Kidney epithelial cell (primary cell): ENCODE results near the gene YPEL2. TPM values are rescaled to one million over a fixed set of nuclear protein-coding genes. Genes with fewer than 3 reads are reported as not detected.

Source experiments
- DNase-seq: peaks from one replicate; pipeline ENCODE4 v3.0.0-alpha.2; 2010; ENCODE audit warnings: low read depth
- H3K27me3 ChIP-seq: 2 replicates; pipeline ENCODE4 v1.6.0; 2011; ENCODE audit warnings: low read length; ENCODE audit not compliant: control insufficient read depth, insufficient read depth
- H3K36me3 ChIP-seq: 2 replicates; pipeline ENCODE4 v1.5.1; 2011; ENCODE audit warnings: low read length; ENCODE audit not compliant: control insufficient read depth, insufficient read depth
- H3K4me3 ChIP-seq: 2 replicates; pipeline ENCODE4 v1.5.1; 2011; ENCODE audit warnings: low read depth, mild to moderate bottlenecking, control low read depth, low read length
- CTCF ChIP-seq: IDR thresholded peaks from 2 replicates; pipeline ENCODE4 v1.5.1; 2011; ENCODE audit warnings: mild to moderate bottlenecking, moderate library complexity, low read length, control low read depth, inconsistent platforms; ENCODE audit not compliant: insufficient read depth, poor library complexity, severe bottlenecking
- total RNA-seq: library from RNA; depleted of rRNA; stranded (reverse); fragments of >200 nt; gene quantifications from 2 replicates; pipeline ENCODE4 v1.2.3, GENCODE V29; 2015

Gene YPEL2
- total RNA-seq, 1 donor from 2014 or later: 16.8 TPM

GRCh38 chr17:59381716-59382570, 50.5 kb downstream of the YPEL2 start:
- TF ChIP-seq CTCF: no peak
- Histone ChIP-seq H3K4me3 (no peak overlapping the region), H3K36me3 (no peaks in the 10 kb centered on the region), H3K27me3 (no peaks in the 10 kb centered on the region)
- DNase-seq: no peak

- no peak for DNase-seq
- Histone ChIP-seq H3K27me3 (no peaks in the 10 kb centered on the region), H3K4me3 (no peak overlapping the region), H3K36me3 (no peaks in the 10 kb centered on the region)
- TF ChIP-seq CTCF: no peak
Observed at GRCh38 chr17:59383893-59384292, 52.4 kb downstream of the YPEL2 start.

- no peak overlapping the region for H3K4me3 ChIP-seq
- no peaks in the 10 kb centered on the region for H3K36me3 ChIP-seq
- no peak for TF ChIP-seq CTCF
- no peak for DNase-seq
- no peaks in the 10 kb centered on the region for H3K27me3 ChIP-seq
Observed at GRCh38 chr17:59387351-59388068, 56.1 kb downstream of the YPEL2 start.

- Histone ChIP-seq H3K4me3 (no peak overlapping the region), H3K36me3 (no peaks in the 10 kb centered on the region), H3K27me3 (no peaks in the 10 kb centered on the region)
- TF ChIP-seq CTCF: no peak
- DNase-seq: no peak
Observed at GRCh38 chr17:59388069-59388556, 56.7 kb downstream of the YPEL2 start.

- Histone ChIP-seq H3K4me3 (no peak overlapping the region), H3K36me3 (no peaks in the 10 kb centered on the region), H3K27me3 (no peaks in the 10 kb centered on the region)
- no peak for DNase-seq
- TF ChIP-seq CTCF: no peak
Observed at GRCh38 chr17:59389066-59389465, 57.6 kb downstream of the YPEL2 start.
